KMS-11 (cell line): Measurements from ENCODE around the gene CCIN.

Experiments
- H2AFZ ChIP-seq: fragments of 200-600 bp; sonication (generic); 2 replicates; pipeline ENCODE4 v1.6.1; 2016; ENCODE audit warnings: antibody characterized with exemption, mixed run types, low read depth
- H3K27ac ChIP-seq: fragments of 200-600 bp; sonication (generic); 2 replicates; pipeline ENCODE4 v1.6.1; 2016; ENCODE audit warnings: mild to moderate bottlenecking, mixed run types
- H3K27me3 ChIP-seq: fragments of 200-600 bp; sonication (generic); 2 replicates; pipeline ENCODE4 v1.6.1; 2017; ENCODE audit warnings: mild to moderate bottlenecking, low read depth, mixed run types, moderate library complexity; ENCODE audit not compliant: insufficient read depth
- H3K36me3 ChIP-seq: fragments of 200-600 bp; sonication (generic); 2 replicates; pipeline ENCODE4 v1.6.1; 2017; ENCODE audit warnings: mild to moderate bottlenecking, mixed run types; ENCODE audit not compliant: insufficient read depth
- H3K4me1 ChIP-seq: fragments of 200-600 bp; sonication (generic); 2 replicates; pipeline ENCODE4 v1.6.1; 2016; ENCODE audit warnings: mild to moderate bottlenecking, low read depth, mixed run types; ENCODE audit not compliant: poor library complexity, severe bottlenecking
- H3K4me2 ChIP-seq: fragments of 200-600 bp; sonication (generic); 2 replicates; pipeline ENCODE4 v1.7.0; 2016; ENCODE audit warnings: mild to moderate bottlenecking, mixed run types
- H3K4me3 ChIP-seq: fragments of 200-600 bp; sonication (generic); IDR thresholded peaks from 2 replicates; pipeline ENCODE4 v1.6.1; 2017; ENCODE audit warnings: low read depth, low read length, mixed read lengths; ENCODE audit not compliant: insufficient read depth
- H3K79me2 ChIP-seq: fragments of 200-600 bp; sonication (generic); 2 replicates; pipeline ENCODE4 v1.6.1; 2016; ENCODE audit warnings: low read depth, mixed run types; ENCODE audit not compliant: insufficient read depth
- H3K9ac ChIP-seq: fragments of 200-600 bp; sonication (generic); 2 replicates; pipeline ENCODE4 v1.6.1; 2016; ENCODE audit warnings: mild to moderate bottlenecking, mixed run types
- H4K20me1 ChIP-seq: fragments of 200-600 bp; sonication (generic); 2 replicates; pipeline ENCODE4 v1.6.1; 2016; ENCODE audit warnings: mild to moderate bottlenecking, mixed run types; ENCODE audit not compliant: insufficient read depth
- TF ChIP-seq, protein P1 (sequence below): fragments of 200-600 bp; sonication (generic); conservative IDR thresholded peaks from 2 replicates; pipeline ENCODE4 v1.6.1; 2017; ENCODE audit warnings: low read depth, mild to moderate bottlenecking, antibody characterized with exemption, low read length, moderate library complexity, mixed read lengths

Gene CCIN

DNA sequence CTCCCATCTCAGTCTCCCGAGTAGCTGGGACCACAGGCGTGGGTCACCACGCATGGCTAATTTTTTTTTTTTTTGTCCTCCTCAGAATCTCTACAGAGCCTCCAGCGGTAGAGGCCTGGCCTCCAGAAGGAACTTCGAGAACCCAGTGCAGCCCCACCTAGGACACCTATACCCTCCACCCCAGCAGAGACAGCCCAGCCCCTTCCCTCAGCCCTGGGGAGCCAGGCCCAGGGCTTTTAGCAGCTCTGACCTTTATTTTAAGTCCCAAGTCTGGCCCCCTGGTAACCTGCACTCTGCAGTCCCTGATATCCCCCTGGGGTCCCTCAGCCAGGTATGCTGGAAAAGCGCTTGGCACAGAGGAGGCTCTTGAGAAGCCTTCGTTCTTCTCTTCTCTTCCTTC is 27.4 kb upstream of the CCIN start:
- no peak overlapping the region for H3K27ac ChIP-seq
- H3K36me3 ChIP-seq: no peaks in the 10 kb centered on the region
- no peaks in the 10 kb centered on the region for H3K27me3 ChIP-seq
- H3K4me2 ChIP-seq: no peak overlapping the region
- H2AFZ ChIP-seq: no peak overlapping the region
- TF ChIP-seq, protein P1, sequence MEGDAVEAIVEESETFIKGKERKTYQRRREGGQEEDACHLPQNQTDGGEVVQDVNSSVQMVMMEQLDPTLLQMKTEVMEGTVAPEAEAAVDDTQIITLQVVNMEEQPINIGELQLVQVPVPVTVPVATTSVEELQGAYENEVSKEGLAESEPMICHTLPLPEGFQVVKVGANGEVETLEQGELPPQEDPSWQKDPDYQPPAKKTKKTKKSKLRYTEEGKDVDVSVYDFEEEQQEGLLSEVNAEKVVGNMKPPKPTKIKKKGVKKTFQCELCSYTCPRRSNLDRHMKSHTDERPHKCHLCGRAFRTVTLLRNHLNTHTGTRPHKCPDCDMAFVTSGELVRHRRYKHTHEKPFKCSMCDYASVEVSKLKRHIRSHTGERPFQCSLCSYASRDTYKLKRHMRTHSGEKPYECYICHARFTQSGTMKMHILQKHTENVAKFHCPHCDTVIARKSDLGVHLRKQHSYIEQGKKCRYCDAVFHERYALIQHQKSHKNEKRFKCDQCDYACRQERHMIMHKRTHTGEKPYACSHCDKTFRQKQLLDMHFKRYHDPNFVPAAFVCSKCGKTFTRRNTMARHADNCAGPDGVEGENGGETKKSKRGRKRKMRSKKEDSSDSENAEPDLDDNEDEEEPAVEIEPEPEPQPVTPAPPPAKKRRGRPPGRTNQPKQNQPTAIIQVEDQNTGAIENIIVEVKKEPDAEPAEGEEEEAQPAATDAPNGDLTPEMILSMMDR: no peak
- no peak overlapping the region for H3K9ac ChIP-seq
- no peak overlapping the region for H3K4me3 ChIP-seq
- H4K20me1 ChIP-seq: no peaks in the 10 kb centered on the region
- peaks cover 40% of the 10 kb centered on the region for H3K4me1 ChIP-seq
- no peaks in the 10 kb centered on the region for H3K79me2 ChIP-seq

DNA sequence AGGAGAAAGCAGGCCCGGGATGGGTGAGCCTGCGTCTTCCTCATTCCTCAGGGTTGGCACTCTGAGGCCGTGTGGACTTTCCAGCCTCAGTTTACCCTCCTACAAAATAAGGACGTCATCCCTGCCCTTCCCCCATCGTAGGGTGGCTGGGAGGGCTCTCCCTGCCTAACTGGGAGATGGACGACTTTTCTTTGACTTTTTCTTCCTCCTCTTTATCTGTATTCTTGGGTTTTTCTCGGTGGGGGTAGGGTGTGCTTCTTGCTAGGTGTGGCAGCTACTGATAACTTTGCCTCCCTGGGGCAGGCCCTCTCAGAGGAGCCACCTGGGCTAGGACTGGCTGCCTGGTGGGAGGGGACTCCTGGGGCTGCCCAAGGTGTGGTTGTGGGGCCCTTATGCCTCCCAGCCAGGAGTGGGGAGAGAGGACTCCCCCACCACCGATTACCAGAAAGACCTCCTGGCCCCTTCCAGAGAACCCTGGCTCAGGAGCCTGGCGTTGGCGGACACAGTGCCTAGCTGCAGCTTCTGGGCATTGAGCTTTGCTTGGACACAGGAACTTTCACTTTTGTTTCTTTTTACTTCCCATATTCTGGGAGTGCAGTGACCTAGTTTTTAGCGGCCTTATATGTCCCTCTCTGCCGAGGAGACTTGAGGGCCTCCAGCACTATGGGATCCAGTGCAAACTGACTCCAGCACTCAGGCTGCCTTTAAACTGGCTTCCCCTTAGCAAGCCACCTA is 26.5 kb upstream of the CCIN start:
- TF ChIP-seq, protein P1: no peak
- no peaks in the 10 kb centered on the region for H3K79me2 ChIP-seq
- no peak overlapping the region for H2AFZ ChIP-seq
- H3K27ac ChIP-seq: no peak overlapping the region
- no peaks in the 10 kb centered on the region for H3K27me3 ChIP-seq
- H3K36me3 ChIP-seq: no peaks in the 10 kb centered on the region
- H4K20me1 ChIP-seq: no peaks in the 10 kb centered on the region
- H3K4me3 ChIP-seq: no peak overlapping the region
- H3K4me1 ChIP-seq: peaks cover 41% of the 10 kb centered on the region
- no peak overlapping the region for H3K9ac ChIP-seq
- peak overlapping the region; percentile 19; the same call in 1 of the 2 replicates for H3K4me2 ChIP-seq

DNA sequence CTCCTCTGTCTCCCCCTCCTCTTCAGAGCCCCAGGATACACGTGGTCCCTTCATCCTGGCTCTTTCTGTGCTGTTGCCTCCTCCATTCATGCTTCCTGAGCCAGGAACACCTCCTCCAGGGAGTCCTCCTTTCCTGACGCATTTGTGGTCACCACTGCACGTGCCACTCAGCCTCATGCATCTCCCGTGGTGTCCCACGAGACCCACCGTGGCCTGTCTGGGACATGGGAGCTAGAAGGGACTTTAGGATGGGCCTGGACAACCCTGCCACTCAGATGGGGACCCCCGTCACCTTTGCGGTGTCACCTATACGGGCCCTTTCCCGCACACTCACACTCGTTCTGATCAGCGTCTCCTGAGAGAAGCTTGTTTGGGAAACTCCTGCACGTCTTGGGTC is 25.9 kb upstream of the CCIN start:
- Histone ChIP-seq H3K27ac (no peak overlapping the region), H3K79me2 (no peaks in the 10 kb centered on the region), H4K20me1 (no peaks in the 10 kb centered on the region), H3K4me1 (peaks cover 46% of the 10 kb centered on the region), H3K27me3 (no peaks in the 10 kb centered on the region), H3K4me2 (peak overlapping the region; percentile 19; the same call in 1 of the 2 replicates), H3K36me3 (no peaks in the 10 kb centered on the region), H2AFZ (no peak overlapping the region), H3K4me3 (no peak overlapping the region), H3K9ac (no peak overlapping the region)
- TF ChIP-seq, protein P1: no peak

DNA sequence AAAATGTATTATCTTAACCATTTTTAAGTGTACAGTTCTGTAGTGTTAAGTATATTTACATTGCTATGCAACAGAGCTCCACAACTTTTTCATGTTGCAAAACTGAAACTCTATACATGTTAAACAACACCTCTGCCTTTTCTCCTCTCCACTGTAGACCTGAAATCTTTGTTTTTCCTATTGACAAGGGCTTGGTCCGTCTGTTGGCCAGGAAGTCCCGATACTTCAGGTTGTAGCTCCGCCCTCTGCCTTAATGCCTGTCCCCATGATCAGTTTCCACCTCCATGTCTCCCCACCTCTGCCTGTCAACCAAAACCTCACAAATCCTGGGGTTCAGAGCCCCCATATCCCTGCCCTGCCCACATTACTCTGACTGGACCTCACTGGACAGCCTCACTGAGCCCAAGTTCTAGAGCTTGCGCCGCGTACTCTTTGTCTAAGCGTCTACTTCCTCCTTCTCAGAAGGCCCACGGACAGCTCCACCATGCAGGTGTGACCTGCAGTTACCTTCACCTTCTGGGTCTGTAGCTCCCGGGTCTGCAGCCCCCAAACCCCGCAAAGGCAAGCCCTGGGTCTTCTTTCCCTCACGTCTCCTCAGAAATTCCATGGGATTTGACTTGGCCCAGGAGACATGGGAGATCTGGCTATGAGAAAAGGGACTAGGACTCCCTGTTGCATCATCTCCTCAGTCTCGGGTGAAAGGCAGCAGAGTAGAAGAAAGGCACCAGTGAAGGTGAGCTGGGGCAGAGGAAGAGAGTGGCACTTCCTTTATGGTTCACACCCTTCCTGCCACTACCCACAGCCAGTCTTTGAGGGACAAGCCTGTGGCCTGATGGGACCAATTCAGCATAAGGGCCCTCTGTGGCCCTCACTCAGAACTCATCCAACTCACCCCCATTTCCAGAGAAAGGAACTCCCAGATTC is 24.6 kb upstream of the CCIN start:
- H4K20me1 ChIP-seq: no peaks in the 10 kb centered on the region
- H3K4me2 ChIP-seq: no peak overlapping the region
- no peak overlapping the region for H3K9ac ChIP-seq
- no peak overlapping the region for H2AFZ ChIP-seq
- no peak overlapping the region for H3K27ac ChIP-seq
- no peak overlapping the region for H3K4me3 ChIP-seq
- no peaks in the 10 kb centered on the region for H3K79me2 ChIP-seq
- no peaks in the 10 kb centered on the region for H3K27me3 ChIP-seq
- no peaks in the 10 kb centered on the region for H3K36me3 ChIP-seq
- TF ChIP-seq, protein P1: no peak
- H3K4me1 ChIP-seq: peaks cover 57% of the 10 kb centered on the region
